GM23338 (cell line): ENCODE measurements around the gene KIF4A. TPM values are rescaled to one million over a fixed set of nuclear protein-coding genes. Genes with fewer than 3 reads are reported as not detected.
"Not testable (repeated sequence)": the region's sequence is repeated elsewhere in the genome, so short reads cannot be mapped to it uniquely, and the experiment has no call there.

Source experiments
- ATAC-seq: fragments of 200-7000 bp; cut with Tn5 transposase; 3 replicates; pipeline ENCODE4 v1.9.1; 2020
- DNase-seq: peaks from one replicate; pipeline ENCODE4 v3.0.0-alpha.2; 2015; ENCODE audit warnings: low spot score
- H2AFZ ChIP-seq: fragments of 200-600 bp; sonication (generic); 2 replicates; pipeline ENCODE4 v1.8.0; 2016; ENCODE audit warnings: antibody characterized with exemption, mild to moderate bottlenecking, moderate library complexity
- H3F3A ChIP-seq: fragments of 200-600 bp; sonication (generic); replicated peaks from 2 replicates; pipeline ENCODE4 v1.8.0; 2017; ENCODE audit warnings: antibody characterized with exemption, mixed run types, low read depth
- H3K27ac ChIP-seq: fragments of 200-600 bp; sonication (generic); 2 replicates; pipeline ENCODE4 v1.6.1; 2016; ENCODE audit warnings: low read depth
- H3K27me3 ChIP-seq: fragments of 200-600 bp; sonication (generic); 2 replicates; pipeline ENCODE4 v1.8.0; 2016; ENCODE audit warnings: mild to moderate bottlenecking, mixed run types, moderate library complexity; ENCODE audit not compliant: insufficient read depth
- H3K36me3 ChIP-seq: fragments of 200-600 bp; sonication (generic); 2 replicates; pipeline ENCODE4 v1.8.0; 2016; ENCODE audit warnings: mild to moderate bottlenecking; ENCODE audit not compliant: insufficient read depth
- H3K4me1 ChIP-seq: fragments of 200-600 bp; sonication (generic); 2 replicates; pipeline ENCODE4 v1.8.0; 2016; ENCODE audit warnings: mild to moderate bottlenecking, moderate library complexity; ENCODE audit not compliant: insufficient read depth
- H3K4me2 ChIP-seq: fragments of 200-600 bp; sonication (generic); 2 replicates; pipeline ENCODE4 v1.7.1; 2017; ENCODE audit warnings: mixed run types
- H3K4me3 ChIP-seq: fragments of 200-600 bp; sonication (generic); 2 replicates; pipeline ENCODE4 v1.6.1; 2016; ENCODE audit warnings: mixed run types
- H3K79me2 ChIP-seq: fragments of 200-600 bp; sonication (generic); replicated peaks from 2 replicates; pipeline ENCODE4 v1.8.0; 2017; ENCODE audit warnings: mild to moderate bottlenecking; ENCODE audit not compliant: insufficient read depth
- H3K9me2 ChIP-seq: fragments of 200-600 bp; sonication (generic); 2 replicates; pipeline ENCODE4 v1.8.0; 2017; ENCODE audit not compliant: insufficient read depth
- H4K20me1 ChIP-seq: fragments of 200-600 bp; sonication (generic); replicated peaks from 2 replicates; pipeline ENCODE4 v1.8.0; 2017; ENCODE audit warnings: mild to moderate bottlenecking; ENCODE audit not compliant: insufficient read depth
- H3K27ac Mint-ChIP-seq: 2 replicates; pipeline ENCODE4 v1.8.0; 2020; ENCODE audit warnings: inconsistent platforms, mild to moderate bottlenecking, moderate library complexity, mixed read lengths
- H3K27me3 Mint-ChIP-seq: 3 replicates; pipeline ENCODE4 v1.8.0; 2022; ENCODE audit warnings: low read depth, mild to moderate bottlenecking, moderate library complexity, mixed read lengths, inconsistent platforms; ENCODE audit not compliant: insufficient read depth, poor library complexity
- H3K36me3 Mint-ChIP-seq: 3 replicates; pipeline ENCODE4 v1.8.0; 2021; ENCODE audit warnings: low read depth, mild to moderate bottlenecking, inconsistent platforms, moderate library complexity, mixed read lengths
- H3K4me1 Mint-ChIP-seq: 3 replicates; pipeline ENCODE4 v1.8.0; 2020; ENCODE audit warnings: mild to moderate bottlenecking, inconsistent platforms, mixed read lengths
- H3K4me3 Mint-ChIP-seq: 3 replicates; pipeline ENCODE4 v1.8.0; 2021; ENCODE audit warnings: moderate library complexity, mild to moderate bottlenecking, inconsistent platforms, mixed read lengths
- H3K9me3 Mint-ChIP-seq: 3 replicates; pipeline ENCODE4 v1.8.0; 2020; ENCODE audit warnings: moderate library complexity, mild to moderate bottlenecking, inconsistent platforms, mixed read lengths
- CREB1 ChIP-seq: fragments of 250-450 bp; sonication (Bioruptor Pico); IDR thresholded peaks from 2 replicates; pipeline ENCODE4 v1.5.0; 2020; ENCODE audit warnings: low read depth, mild to moderate bottlenecking, moderate library complexity
- EZH2 ChIP-seq: fragments of 200-600 bp; sonication (generic); IDR thresholded peaks from one replicate; pipeline ENCODE4 v1.8.0; 2017; ENCODE audit warnings: antibody characterized with exemption, mild to moderate bottlenecking, low read depth; ENCODE audit not compliant: unreplicated experiment
- JUNB ChIP-seq: IDR thresholded peaks from one replicate; pipeline ENCODE4 v1.6.1; 2016; ENCODE audit warnings: antibody characterized with exemption; ENCODE audit not compliant: unreplicated experiment
- NANOG ChIP-seq: IDR thresholded peaks from 2 replicates; pipeline ENCODE4 v1.6.1; 2016; ENCODE audit warnings: antibody characterized with exemption, borderline replicate concordance
- POLR2AphosphoS5 ChIP-seq: IDR thresholded peaks from 2 replicates; pipeline ENCODE4 v1.6.1; 2016; ENCODE audit warnings: antibody characterized with exemption, low read depth
- ZNF114 ChIP-seq: fragments of 250-450 bp; sonication (Bioruptor Pico); IDR thresholded peaks from 2 replicates; pipeline ENCODE4 v1.5.0; 2020; ENCODE audit warnings: mild to moderate bottlenecking, moderate library complexity
- ZNF462 ChIP-seq: fragments of 250-450 bp; sonication (Bioruptor Pico); IDR thresholded peaks from 2 replicates; pipeline ENCODE4 v1.5.0; 2020; ENCODE audit warnings: mild to moderate bottlenecking, moderate library complexity
- polyA plus RNA-seq: library from polyadenylated mRNA; unstranded; fragments of >200 nt; fragmentation: Nextera tagmentation; extraction: Ambion mirVana; gene quantifications from 2 replicates; pipeline ENCODE4 v1.2.1, GENCODE V29; 2016
- total RNA-seq: library from RNA; depleted of rRNA; stranded (reverse); fragments of >200 nt; shearing (Covaris generic); gene quantifications from 2 replicates; pipeline ENCODE4 v1.2.3, GENCODE V29; 2014

Gene KIF4A
- total and polyA plus RNA-seq, 2 experiments from 2014 or later = 21.5 to 27.6 TPM

- no peak for TF ChIP-seq ZNF462
- TF ChIP-seq JUNB = no peak
- TF ChIP-seq NANOG = no peak
- no peak for TF ChIP-seq POLR2AphosphoS5
- TF ChIP-seq CREB1 (CRISPR knock-in tag) = no peak
- TF ChIP-seq ZNF114 (CRISPR knock-in tag) = no peak
Observed at GRCh38 chrX:70386235-70386634, 96.3 kb downstream of the KIF4A start (continued).

DNA sequence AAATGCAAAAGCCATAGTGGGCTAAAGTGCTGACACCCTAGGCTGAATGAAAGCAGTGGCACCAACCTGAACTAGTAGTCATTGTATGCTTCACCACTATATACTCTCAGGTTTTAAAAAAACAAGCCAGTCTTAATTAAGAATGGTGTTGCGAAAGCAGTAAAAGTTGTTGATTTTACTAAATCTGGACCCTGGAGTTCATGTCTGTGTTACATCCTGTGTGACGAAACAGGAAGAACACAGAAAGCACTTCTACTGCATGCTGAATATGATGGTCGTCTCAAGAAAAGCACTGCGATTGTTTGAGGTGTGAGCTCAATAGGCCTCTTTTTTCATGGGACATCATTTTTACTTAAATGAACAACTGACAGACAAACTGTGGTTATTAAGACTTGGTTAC lies 109.0 kb downstream of the KIF4A start:
- no peak for ATAC-seq
- peaks cover 42% of the 10 kb centered on the region; the same call in 2 of the 3 replicates for H3K36me3 Mint-ChIP-seq
- Histone ChIP-seq H3F3A (no peaks in the 10 kb centered on the region), H3K9me2 (no peaks in the 10 kb centered on the region), H3K79me2 (no peaks in the 10 kb centered on the region), H3K4me2 (no peak overlapping the region), H3K27me3 (no peaks in the 10 kb centered on the region), H3K4me1 (no peaks in the 10 kb centered on the region), H3K27ac (no peak overlapping the region), H3K4me3 (no peak overlapping the region), H2AFZ (no peak overlapping the region), H4K20me1 (no peaks in the 10 kb centered on the region), H3K36me3 (0 out of 2 replicates have a peak, but pooled peaks cover 7% of the 10 kb centered on the region)
- H3K27ac Mint-ChIP-seq = no peak overlapping the region
- TF ChIP-seq EZH2 = no peak
- no peak for TF ChIP-seq NANOG
- no peak for TF ChIP-seq ZNF114 (CRISPR knock-in tag)
- no peak for DNase-seq
- H3K4me1 Mint-ChIP-seq = no peaks in the 10 kb centered on the region
- no peaks in the 10 kb centered on the region for H3K27me3 Mint-ChIP-seq
- no peaks in the 10 kb centered on the region for H3K9me3 Mint-ChIP-seq
- no peak overlapping the region for H3K4me3 Mint-ChIP-seq

- H3K79me2 ChIP-seq, ATAC-seq, H3K27me3 ChIP-seq, DNase-seq, H3K27ac ChIP-seq, H3K4me1 ChIP-seq, H3K9me2 ChIP-seq, H3K4me1 Mint-ChIP-seq, H3K4me3 Mint-ChIP-seq, H3K4me3 ChIP-seq, H4K20me1 ChIP-seq, H3K36me3 ChIP-seq, H3K27ac Mint-ChIP-seq, H2AFZ ChIP-seq, H3K4me2 ChIP-seq, H3K27me3 Mint-ChIP-seq, H3K9me3 Mint-ChIP-seq, H3F3A ChIP-seq: not testable (repeated sequence)
- peaks cover 46% of the 10 kb centered on the region; the same call in 2 of the 3 replicates for H3K36me3 Mint-ChIP-seq
Observed at GRCh38 chrX:70400181-70400580, 110.3 kb downstream of the KIF4A start.
